HPDE6-E6E7 (cell line): ENCODE measurements around the gene ASS1.

Experiments used
- DNase-seq: peaks from one replicate; pipeline ENCODE4 v3.0.0; 2011; ENCODE audit warnings: missing footprints; ENCODE audit errors: extremely low spot score

ASS1 gene

GRCh38 chr9:130498298-130498917 is 53.6 kb downstream of the ASS1 start:
- DNase-seq, result no peak

GRCh38 chr9:130498918-130499698 is 54.3 kb downstream of the ASS1 start:
- no peak for DNase-seq

- DNase-seq, result peak; percentile 83
Observed at GRCh38 chr9:130499804-130500263, 55.1 kb downstream of the ASS1 start.

- DNase-seq, result no peak
Observed at GRCh38 chr9:130500340-130501180, 55.8 kb downstream of the ASS1 start.

- no peak for DNase-seq
Observed at GRCh38 chr9:130501639-130502038, 56.9 kb downstream of the ASS1 start.

GRCh38 chr9:130508218-130508617 is 63.5 kb downstream of the ASS1 start:
- DNase-seq, result no peak

- DNase-seq, result no peak
Observed at GRCh38 chr9:130512199-130512598, 67.4 kb downstream of the ASS1 start.

GRCh38 chr9:130513078-130513477 is 68.3 kb downstream of the ASS1 start:
- DNase-seq, result no peak

GRCh38 chr9:130518233-130518632 is 73.5 kb downstream of the ASS1 start:
- no peak for DNase-seq

GRCh38 chr9:130518943-130519799 is 74.4 kb downstream of the ASS1 start:
- no peak for DNase-seq

GRCh38 chr9:130519927-130520326 is 75.2 kb downstream of the ASS1 start:
- DNase-seq, result no peak

GRCh38 chr9:130521715-130522114 is 77.0 kb downstream of the ASS1 start:
- DNase-seq, result no peak

GRCh38 chr9:130522233-130522808 is 77.6 kb downstream of the ASS1 start:
- no peak for DNase-seq

- DNase-seq, result no peak
Observed at GRCh38 chr9:130523921-130524320, 79.2 kb downstream of the ASS1 start.

GRCh38 chr9:130526193-130526853 is 81.6 kb downstream of the ASS1 start:
- DNase-seq, result no peak

GRCh38 chr9:130526854-130527650 is 82.3 kb downstream of the ASS1 start:
- DNase-seq, result no peak

GRCh38 chr9:130527651-130528310 is 83.0 kb downstream of the ASS1 start:
- no peak for DNase-seq

GRCh38 chr9:130528674-130529073 is 83.9 kb downstream of the ASS1 start:
- no peak for DNase-seq

- DNase-seq, result no peak
Observed at GRCh38 chr9:130530938-130531337, 86.2 kb downstream of the ASS1 start.
